ENCODE measurements around the gene ARL3.

The ARL3 gene

DNA sequence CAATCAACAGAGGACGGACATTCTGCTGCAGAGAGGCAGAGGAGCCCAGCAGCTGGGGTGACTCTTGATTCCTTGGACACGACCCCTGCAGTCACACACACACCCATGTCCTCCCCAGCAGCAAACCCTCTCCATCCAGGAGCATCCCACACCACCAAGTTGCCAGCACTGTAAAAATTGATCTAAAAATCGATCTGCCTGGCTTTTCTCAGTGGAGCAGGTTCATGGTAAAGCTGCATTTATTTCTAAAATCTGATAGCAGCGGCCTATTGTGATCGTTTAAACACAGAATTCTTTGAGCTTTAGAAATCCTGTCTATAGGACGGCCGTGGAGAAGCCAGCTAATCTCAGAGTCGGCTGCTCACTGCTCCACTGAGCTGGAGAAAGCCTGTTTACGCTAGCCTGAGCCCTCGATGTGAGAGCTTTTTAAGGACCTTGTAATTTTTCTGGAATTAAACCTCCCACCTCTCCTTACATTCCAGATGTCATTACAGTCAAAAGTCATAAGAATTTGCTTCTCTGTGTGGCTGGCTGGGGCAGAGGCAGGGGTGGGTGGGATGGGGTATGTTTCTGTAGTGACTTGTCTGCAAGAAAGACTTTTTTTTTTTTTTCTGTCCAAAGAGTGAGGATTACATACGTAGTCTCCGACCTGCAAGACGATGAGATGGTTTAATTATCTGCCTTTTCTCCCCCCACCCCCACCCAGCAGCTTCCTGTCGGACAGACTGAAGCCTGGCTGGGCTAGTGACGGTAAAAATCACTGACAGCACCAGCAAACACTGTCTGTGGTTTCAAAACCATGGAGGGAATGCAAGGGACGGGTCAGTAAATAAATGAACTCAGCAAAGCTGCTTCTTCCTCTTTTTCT is 38.3 kb downstream of the ARL3 start:
- in situ Hi-C loops (cut with HindIII; ENCODE audit: low sequenced_read_pairs), result loop anchor here (5.0 kb wide), 1 partner anchor 36 kb away; the partner anchor contains the start of genes ARL3 and SFXN2

GRCh38 chr10:102675011-102675665 is 39.1 kb downstream of the ARL3 start:
- in situ Hi-C loops (cut with HindIII; ENCODE audit: low sequenced_read_pairs), result loop anchor here (5.0 kb wide), 1 partner anchor 37 kb away; the partner anchor contains the start of genes ARL3 and SFXN2

GRCh38 chr10:102674566-102674965 is 39.6 kb downstream of the ARL3 start:
- in situ Hi-C loops (cut with HindIII; ENCODE audit: low sequenced_read_pairs), result no loop called here

- in situ Hi-C loops (cut with HindIII; ENCODE audit: low sequenced_read_pairs), result no loop called here
These were observed 40.2 kb downstream of the ARL3 start for GRCh38 chr10:102673819-102674511.

DNA sequence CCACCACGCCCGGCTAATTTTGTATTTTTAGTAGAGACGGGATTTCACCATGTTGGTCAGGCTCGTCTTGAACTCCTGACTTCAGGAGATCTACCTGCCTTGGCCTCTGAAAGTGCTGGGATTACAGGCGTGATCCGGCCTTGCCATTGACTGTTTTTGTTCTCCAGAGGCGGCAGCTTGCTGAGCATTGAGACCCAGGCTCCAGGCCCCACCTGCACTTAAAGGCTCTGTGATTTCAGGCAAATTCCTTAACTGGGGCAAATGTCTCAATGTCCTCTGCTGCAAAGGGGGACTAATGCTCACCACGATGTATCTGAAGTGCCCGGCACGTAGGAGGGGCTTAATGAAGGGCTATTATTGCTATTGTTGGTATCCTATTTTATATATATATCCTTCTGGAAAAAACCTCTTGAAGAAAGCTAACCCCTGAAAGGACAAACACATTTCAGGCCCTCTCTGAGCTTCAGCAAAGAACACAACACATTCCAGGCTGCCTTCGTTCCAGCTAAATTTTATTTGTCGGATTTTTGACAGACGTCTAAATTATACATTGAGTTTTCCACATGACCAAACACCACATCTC is 40.9 kb downstream of the ARL3 start:
- in situ Hi-C loops (cut with HindIII; ENCODE audit: low sequenced_read_pairs), result no loop called here

GRCh38 chr10:102670871-102671434 is 43.2 kb downstream of the ARL3 start:
- in situ Hi-C loops (cut with HindIII; ENCODE audit: low sequenced_read_pairs), result no loop called here

DNA sequence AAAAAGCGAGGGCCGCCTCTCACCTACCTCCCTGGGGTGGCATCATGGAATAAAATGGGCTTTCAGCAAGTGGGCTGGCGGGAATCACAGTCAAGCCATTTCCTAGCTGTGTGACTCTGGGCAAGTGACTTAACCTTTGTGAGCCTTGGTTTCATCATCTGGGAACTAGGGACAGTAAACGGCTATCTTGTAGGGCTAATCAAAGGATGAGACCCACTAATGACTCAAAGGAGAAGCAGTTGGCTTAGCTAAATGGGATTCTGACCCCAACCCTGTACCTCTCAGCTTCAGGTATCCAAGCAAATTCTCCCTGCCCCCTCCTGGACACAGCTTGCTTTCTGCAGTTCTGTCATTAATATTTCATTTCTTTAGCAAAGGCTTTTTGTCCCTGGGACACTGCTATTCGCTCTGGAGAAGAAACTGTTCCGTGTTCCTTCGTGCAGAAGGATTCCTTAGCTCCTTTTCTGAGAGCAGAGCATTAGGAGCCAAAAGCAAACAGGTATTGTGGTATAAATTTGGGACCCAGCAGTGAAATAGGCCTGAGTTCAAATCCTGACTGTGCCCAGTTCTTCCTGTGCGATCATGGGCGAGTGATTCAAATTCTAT is 44.0 kb downstream of the ARL3 start:
- in situ Hi-C loops (cut with HindIII; ENCODE audit: low sequenced_read_pairs), result no loop called here

DNA sequence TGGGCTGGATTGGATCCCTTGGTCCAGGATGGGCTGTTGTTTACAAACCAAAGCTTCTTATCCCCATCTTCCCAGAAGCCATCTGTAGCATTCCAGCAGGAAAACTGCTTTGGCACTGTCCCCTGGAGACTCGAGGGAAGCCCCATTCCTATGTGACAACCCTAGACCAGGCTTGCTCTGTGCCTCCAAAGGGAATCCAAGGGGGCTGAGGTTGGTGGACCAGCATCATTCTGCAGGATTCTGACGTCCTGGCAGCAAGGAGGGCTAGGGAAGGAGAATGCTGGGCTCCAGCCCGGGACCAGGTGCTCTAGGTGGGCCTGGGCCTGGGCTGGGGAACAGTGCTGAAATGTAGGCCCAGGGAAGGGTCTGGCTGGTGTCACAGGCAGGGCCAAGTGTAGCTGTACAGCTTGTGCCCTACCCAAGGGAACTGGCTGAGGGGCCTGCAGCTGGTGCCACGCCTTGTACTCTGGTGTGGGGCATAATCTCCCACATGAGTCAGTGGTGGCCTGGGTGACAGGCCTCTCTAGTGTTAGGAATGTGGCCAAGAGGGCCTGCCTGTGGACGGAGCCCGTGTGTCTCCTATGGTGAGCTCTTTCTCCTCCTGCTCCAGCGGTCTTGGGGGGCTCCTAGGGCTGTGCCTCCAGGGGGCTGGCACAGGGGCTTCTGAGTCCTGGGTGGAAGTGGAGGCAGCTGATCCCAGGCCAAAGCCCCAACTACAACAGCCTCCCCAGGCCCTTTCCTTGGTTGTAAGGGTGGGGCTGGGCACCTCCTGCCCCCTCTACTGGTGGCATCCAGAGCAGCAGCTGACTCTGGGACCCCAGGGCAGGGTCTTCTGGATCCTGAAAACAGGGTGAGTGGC is 44.8 kb downstream of the ARL3 start:
- in situ Hi-C loops (cut with HindIII; ENCODE audit: low sequenced_read_pairs), result loop anchor here (5.0 kb wide), 4 partner anchors 47 to 167 kb away; partner anchors contain the start of genes ACTR1A, SUFU and WBP1L

DNA sequence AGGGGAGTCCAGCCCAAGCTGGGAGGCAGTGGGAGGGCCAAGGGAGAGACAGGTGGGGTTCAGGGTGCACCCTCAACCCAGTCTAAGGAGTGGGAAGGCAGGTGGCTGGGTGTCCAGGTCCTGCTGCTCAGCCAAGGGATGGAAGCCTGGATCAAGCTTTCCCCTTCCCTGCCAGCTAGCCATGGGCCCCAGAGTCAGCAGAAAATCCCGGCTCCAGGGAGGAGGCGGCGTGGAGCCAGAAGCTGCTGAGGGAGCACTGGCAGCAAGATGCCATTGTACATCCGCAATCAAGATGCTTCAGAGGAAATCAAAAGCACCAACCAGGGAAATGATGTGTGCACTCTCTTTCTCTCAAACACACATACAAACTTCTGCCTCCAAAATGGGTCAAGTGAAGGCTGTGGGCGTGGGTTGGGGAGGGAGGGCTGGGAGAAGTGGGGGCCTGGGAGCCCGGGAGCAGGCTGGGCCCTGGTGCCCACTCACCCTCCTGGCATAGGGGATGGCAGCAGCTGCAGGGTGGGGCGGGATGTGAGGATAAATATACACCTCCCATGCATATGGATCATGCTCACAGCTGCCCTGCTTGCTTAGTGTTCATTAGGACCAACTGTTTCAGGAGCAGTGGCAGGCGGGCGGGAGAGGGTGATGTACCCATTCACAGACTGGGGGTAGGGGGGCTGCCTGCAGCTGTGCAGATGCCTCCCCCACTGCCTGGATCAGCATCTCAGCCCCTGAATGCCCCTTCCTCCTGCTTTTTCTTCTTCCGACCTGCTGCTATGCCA is 45.7 kb downstream of the ARL3 start:
- in situ Hi-C loops (cut with HindIII; ENCODE audit: low sequenced_read_pairs), result loop anchor here (5.0 kb wide), 4 partner anchors 46 to 166 kb away; partner anchors contain the start of genes ACTR1A, SUFU and WBP1L

- in situ Hi-C loops (cut with HindIII; ENCODE audit: low sequenced_read_pairs), result loop anchor here (5.0 kb wide), 4 partner anchors 45 to 165 kb away; partner anchors contain the start of genes ACTR1A, SUFU and WBP1L
These were observed 46.8 kb downstream of the ARL3 start for GRCh38 chr10:102667411-102667810.

DNA sequence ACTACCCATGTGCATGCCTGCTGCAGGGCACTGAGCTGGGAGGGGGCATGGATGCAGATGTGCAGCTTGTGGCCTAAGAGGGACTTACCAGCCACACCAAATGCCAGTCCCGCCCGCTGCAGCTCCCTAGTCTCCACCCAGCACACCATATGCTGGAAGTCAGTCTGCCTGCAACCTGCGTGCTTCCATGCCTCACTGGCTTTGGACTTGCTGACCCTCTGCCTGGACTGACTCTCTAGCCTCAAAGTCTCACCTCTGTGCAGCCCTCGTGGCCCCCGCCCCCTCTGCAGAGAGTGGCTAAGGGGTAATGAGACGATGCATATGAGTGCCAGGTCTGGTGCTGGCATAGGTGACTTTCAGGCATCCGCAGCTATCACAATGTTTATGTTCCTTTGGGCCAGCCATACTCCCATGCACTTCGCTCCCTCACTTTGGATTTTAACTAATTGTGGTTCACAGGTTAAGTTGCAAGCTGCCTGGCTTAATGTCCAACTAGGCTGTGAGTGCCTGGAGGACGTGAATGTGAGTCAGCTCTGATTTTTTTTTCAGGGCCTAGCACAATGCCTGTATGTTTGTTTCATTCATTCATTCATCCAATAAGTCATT is 48.2 kb downstream of the ARL3 start:
- in situ Hi-C loops (cut with HindIII; ENCODE audit: low sequenced_read_pairs), result loop anchor here (5.0 kb wide), 4 partner anchors 44 to 164 kb away; partner anchors contain the start of genes ACTR1A, SUFU and WBP1L

GRCh38 chr10:102661658-102662028 is 52.6 kb downstream of the ARL3 start:
- in situ Hi-C loops (cut with HindIII; ENCODE audit: low sequenced_read_pairs), result no loop called here

DNA sequence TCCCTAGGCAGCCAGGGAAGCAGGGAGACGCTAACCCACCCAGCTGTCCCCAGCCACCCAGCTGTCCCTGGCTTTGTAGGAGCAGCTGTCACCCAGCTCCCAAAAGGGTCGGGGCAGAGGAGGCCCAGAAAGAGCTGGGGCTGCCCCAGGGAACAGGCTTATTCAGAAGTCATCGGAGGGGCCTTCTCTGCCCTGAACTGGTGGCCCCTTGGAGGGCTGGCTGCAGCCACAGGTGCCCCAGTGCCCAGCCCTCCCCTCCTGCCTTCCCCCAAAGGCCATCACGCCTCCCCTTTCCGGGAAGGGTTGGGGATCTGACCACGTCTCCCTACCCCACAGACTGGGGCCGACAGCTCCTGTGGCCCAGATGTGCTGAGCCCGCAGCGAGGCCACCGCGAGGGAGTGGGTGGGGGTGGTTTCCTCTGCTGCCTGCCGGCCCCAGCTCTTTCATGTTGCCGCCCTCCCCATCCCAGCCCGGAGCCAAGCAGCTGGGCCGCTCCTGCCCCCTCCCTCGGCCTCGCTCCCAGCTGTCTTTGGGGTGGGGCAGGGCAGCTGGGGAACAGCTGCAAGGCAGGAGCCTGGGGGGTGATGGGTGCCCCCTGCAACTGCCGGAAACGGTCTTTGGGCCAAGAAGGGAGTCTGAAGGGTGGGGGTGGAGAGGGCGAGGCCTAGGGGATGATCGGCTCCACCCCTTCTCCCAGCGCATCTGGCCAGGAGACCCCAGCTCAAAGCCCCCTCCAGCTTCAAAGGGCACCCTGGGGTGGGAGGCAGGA is 53.1 kb downstream of the ARL3 start:
- in situ Hi-C loops (cut with HindIII; ENCODE audit: low sequenced_read_pairs), result no loop called here

DNA sequence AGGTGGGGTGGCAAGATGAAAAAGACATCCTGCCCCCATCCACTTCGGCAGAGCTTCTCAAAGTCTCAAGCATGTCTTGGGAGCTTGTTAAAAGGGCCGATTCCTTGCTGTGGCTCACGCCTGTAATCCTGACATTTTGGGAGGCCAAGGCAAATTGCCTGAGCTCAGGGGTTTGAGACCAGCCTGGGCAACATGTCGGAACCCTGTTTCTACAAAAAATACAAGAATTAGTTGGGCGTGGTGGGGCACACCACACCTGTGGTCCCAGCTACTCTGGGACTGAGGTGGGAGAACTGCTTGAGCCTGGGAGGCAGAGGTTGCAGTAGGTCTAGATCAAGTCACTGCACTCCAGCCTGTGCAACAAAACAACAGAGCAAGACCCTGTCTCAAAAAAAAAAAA is 55.4 kb downstream of the ARL3 start:
- in situ Hi-C loops (cut with HindIII; ENCODE audit: low sequenced_read_pairs), result no loop called here

DNA sequence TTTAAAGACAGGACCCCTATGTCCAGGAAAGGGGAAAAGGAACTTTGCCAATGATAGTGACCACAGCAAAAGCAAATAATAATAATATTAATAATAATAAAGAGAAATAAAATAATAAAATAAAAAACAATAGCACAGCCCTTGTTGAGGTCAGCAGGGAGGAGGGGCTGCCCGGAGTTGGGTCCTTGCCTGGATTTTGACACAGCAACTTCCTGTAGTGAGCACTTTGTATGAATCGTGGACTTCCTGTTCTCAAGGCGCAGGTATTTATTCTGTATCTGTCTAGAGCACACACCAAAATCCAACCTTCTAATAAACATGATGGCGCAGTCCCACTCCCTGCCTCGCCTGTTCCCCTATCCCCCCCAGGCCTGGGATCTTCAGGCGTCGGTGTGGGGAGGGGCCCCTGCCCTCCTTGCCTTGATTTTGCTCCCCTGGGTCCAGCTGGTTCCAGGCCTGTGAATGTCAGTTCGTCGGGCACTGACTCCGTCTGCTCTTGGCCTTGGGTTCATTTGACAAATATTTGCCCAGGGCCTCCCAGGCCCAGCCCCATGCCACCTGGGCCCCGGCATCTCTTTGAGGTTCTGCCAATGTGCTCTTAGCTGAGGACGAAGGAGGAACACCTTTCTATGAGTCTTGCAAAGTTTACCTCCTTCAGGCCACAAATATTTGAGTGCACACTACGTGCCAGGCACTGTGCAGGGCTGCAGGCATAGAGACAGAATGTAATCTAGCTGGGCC is 56.0 kb downstream of the ARL3 start:
- in situ Hi-C loops (cut with HindIII; ENCODE audit: low sequenced_read_pairs), result no loop called here

- in situ Hi-C loops (cut with HindIII; ENCODE audit: low sequenced_read_pairs), result no loop called here
These were observed 56.7 kb downstream of the ARL3 start for GRCh38 chr10:102657451-102657850.

All from endothelial cell of hepatic sinusoid (primary cell).